ENCODE results near the gene GABRP. TPM values are rescaled to one million over a fixed set of nuclear protein-coding genes. Genes with fewer than 3 reads are reported as not detected.
A peak's percentile ranks its signal among the peaks of the same experiment; 100 is the strongest.
"Not testable (repeated sequence)": the region's sequence is repeated elsewhere in the genome, so short reads cannot be mapped to it uniquely, and the experiment has no call there.

GABRP gene
- total and polyA plus RNA-seq, 5 donors = 0.11 TPM; not detected in 4

- WGBS = 72% methylated on average over 7 of the region's 7 CpGs
- Histone ChIP-seq H3K4me1 (ENCODE audit: control insufficient read depth, insufficient read depth, low read length) (peaks cover 9% of the 10 kb centered on the region), H3K9me3 (ENCODE audit: control insufficient read depth, low read length) (no peaks in the 10 kb centered on the region), H3K27ac (ENCODE audit: low read length) (peak overlapping the region; percentile 91), H3K27me3 (ENCODE audit: control insufficient read depth, insufficient read depth) (no peaks in the 10 kb centered on the region), H3K4me3 (ENCODE audit: low read length) (no peak overlapping the region)
- intact Hi-C loops (cut with DNase I) = no loop called here
- ATAC-seq = peak; percentile 72 to 91
- DNase-seq = peak in 2 of 3 donors; percentile 74 to 77
Measured at GRCh38 chr5:170755679-170756456, 27.7 kb upstream of the GABRP start.

GRCh38 chr5:170756691-170757090 is 26.8 kb upstream of the GABRP start:
- H3K4me1 ChIP-seq (ENCODE audit: control insufficient read depth, insufficient read depth, low read length) = peaks cover 9% of the 10 kb centered on the region
- H3K9me3 ChIP-seq (ENCODE audit: control insufficient read depth, low read length) = no peaks in the 10 kb centered on the region
- no peak overlapping the region for H3K4me3 ChIP-seq (ENCODE audit: low read length)
- DNase-seq (no peak), ATAC-seq (peak in 1 of 2 donors; percentile 8)
- H3K27me3 ChIP-seq (ENCODE audit: control insufficient read depth, insufficient read depth) = no peaks in the 10 kb centered on the region
- 72% methylated on average over 8 of the region's 8 CpGs for WGBS
- intact Hi-C loops (cut with DNase I) = no loop called here
- peak overlapping the region; percentile 91 for H3K27ac ChIP-seq (ENCODE audit: low read length)

- Histone ChIP-seq H3K9me3 (ENCODE audit: control insufficient read depth, low read length) (no peaks in the 10 kb centered on the region), H3K4me1 (ENCODE audit: control insufficient read depth, insufficient read depth, low read length) (peaks cover 9% of the 10 kb centered on the region), H3K4me3 (ENCODE audit: low read length) (no peak overlapping the region), H3K27ac (ENCODE audit: low read length) (peak overlapping the region; percentile 31), H3K27me3 (ENCODE audit: control insufficient read depth, insufficient read depth) (no peaks in the 10 kb centered on the region)
- WGBS = 15% methylated on average over 4 of the region's 4 CpGs
- DNase-seq (no peak), ATAC-seq (peak; percentile 63 to 81)
- intact Hi-C loops (cut with DNase I) = no loop called here
Measured at GRCh38 chr5:170757182-170757601, 26.3 kb upstream of the GABRP start.

GRCh38 chr5:170757669-170758068 is 25.9 kb upstream of the GABRP start:
- Histone ChIP-seq H3K4me1 (ENCODE audit: control insufficient read depth, insufficient read depth, low read length) (peaks cover 9% of the 10 kb centered on the region), H3K9me3 (ENCODE audit: control insufficient read depth, low read length) (no peaks in the 10 kb centered on the region), H3K4me3 (ENCODE audit: low read length) (no peak overlapping the region), H3K27me3 (ENCODE audit: control insufficient read depth, insufficient read depth) (no peaks in the 10 kb centered on the region), H3K27ac (ENCODE audit: low read length) (peak overlapping the region; percentile 91)
- intact Hi-C loops (cut with DNase I) = no loop called here
- DNase-seq (no peak), ATAC-seq (no peak)
- 73% methylated on average over 2 of the region's 2 CpGs for WGBS

DNA sequence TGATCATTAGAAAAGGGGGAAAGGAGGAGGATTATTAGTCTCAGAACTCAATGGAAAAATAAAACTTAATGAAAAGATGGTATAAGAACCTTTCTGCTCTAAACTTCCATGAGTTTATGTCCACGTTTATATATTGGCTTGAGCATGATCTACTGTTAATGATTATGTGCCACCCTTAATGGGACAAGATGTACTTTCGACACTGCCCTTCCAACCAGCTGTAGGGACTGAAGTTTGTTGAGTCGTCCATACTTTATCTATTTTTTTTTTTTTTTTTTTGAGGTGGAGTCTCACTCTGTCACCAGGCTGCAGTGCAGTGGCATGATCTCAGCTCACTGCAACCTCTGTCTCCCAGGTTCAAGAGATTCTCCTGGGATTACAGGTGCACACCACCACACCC is 25.0 kb upstream of the GABRP start:
- no peaks in the 10 kb centered on the region for H3K27me3 ChIP-seq (ENCODE audit: control insufficient read depth, insufficient read depth)
- 79% methylated on average over 3 of the region's 3 CpGs for WGBS
- intact Hi-C loops (cut with DNase I) = no loop called here
- peak overlapping the region; percentile 91 for H3K27ac ChIP-seq (ENCODE audit: low read length)
- H3K9me3 ChIP-seq (ENCODE audit: control insufficient read depth, low read length) = no peaks in the 10 kb centered on the region
- H3K4me3 ChIP-seq (ENCODE audit: low read length) = no peak overlapping the region
- peaks cover 9% of the 10 kb centered on the region for H3K4me1 ChIP-seq (ENCODE audit: control insufficient read depth, insufficient read depth, low read length)
- DNase-seq (no peak), ATAC-seq (no peak)

DNA sequence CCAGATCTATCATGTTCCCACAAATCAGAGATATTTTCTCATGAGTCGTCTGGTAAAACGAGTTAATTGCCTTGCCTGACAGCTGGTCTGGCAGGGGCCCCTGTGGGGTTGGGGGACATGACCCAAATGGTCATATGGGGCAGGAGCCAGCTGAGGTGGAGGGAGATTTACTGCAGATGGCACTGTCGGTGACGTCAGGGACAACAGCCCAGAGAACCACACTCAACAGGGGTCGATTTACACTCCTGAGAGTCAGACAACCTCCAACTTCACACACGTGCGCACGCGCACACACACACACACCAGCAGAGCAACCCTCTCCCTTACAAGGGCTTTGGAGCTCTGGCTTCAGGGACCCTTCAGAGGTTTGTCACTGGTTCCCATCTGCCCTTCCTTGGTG is 23.4 kb upstream of the GABRP start:
- ATAC-seq (no peak), DNase-seq (no peak)
- intact Hi-C loops (cut with DNase I) = no loop called here
- 76% methylated on average over 9 of the region's 9 CpGs for WGBS
- no peaks in the 10 kb centered on the region for H3K27me3 ChIP-seq (ENCODE audit: control insufficient read depth, insufficient read depth)
- H3K9me3 ChIP-seq (ENCODE audit: control insufficient read depth, low read length) = no peaks in the 10 kb centered on the region
- H3K27ac ChIP-seq (ENCODE audit: low read length) = no peak overlapping the region
- H3K4me1 ChIP-seq (ENCODE audit: control insufficient read depth, insufficient read depth, low read length) = peaks cover 9% of the 10 kb centered on the region
- H3K4me3 ChIP-seq (ENCODE audit: low read length) = no peak overlapping the region

GRCh38 chr5:170761048-170761707 is 22.3 kb upstream of the GABRP start:
- WGBS = 88% methylated on average over 7 of the region's 7 CpGs
- DNase-seq (no peak), ATAC-seq (no peak)
- no peak overlapping the region for H3K27ac ChIP-seq (ENCODE audit: low read length)
- H3K4me3 ChIP-seq (ENCODE audit: low read length) = no peak overlapping the region
- H3K27me3 ChIP-seq (ENCODE audit: control insufficient read depth, insufficient read depth) = no peaks in the 10 kb centered on the region
- intact Hi-C loops (cut with DNase I) = no loop called here
- no peaks in the 10 kb centered on the region for H3K9me3 ChIP-seq (ENCODE audit: control insufficient read depth, low read length)
- peaks cover 7% of the 10 kb centered on the region for H3K4me1 ChIP-seq (ENCODE audit: control insufficient read depth, insufficient read depth, low read length)

GRCh38 chr5:170761708-170762066 is 21.8 kb upstream of the GABRP start:
- WGBS = 91% methylated on average over 6 of the region's 6 CpGs
- H3K9me3 ChIP-seq (ENCODE audit: control insufficient read depth, low read length) = no peaks in the 10 kb centered on the region
- H3K27me3 ChIP-seq (ENCODE audit: control insufficient read depth, insufficient read depth) = no peaks in the 10 kb centered on the region
- intact Hi-C loops (cut with DNase I) = no loop called here
- H3K4me3 ChIP-seq (ENCODE audit: low read length) = no peak overlapping the region
- no peak for DNase-seq
- no peak for ATAC-seq
- H3K4me1 ChIP-seq (ENCODE audit: control insufficient read depth, insufficient read depth, low read length) = peaks cover 5% of the 10 kb centered on the region
- H3K27ac ChIP-seq (ENCODE audit: low read length) = no peak overlapping the region

DNA sequence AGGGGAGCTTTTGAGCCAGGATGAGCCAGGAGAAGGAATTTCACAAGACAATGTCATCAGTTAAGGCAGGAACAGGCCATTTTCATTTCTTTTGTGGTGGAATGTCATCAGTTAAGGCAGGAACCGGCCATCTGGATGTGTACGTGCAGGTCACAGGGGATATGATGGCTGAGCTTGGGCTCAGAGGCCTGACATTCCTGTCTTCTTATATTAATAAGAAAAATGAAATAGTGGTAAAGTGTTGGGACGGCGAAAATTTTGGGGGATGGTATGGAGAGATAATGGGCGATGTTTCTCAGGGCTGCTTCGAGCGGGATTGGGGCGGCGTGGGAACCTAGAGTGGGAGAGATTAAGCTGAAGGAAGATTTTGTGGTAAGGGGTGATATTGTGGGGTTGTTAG is 21.2 kb upstream of the GABRP start:
- DNase-seq; H3K4me1 ChIP-seq (ENCODE audit: control insufficient read depth, insufficient read depth, low read length); H3K27me3 ChIP-seq (ENCODE audit: control insufficient read depth, insufficient read depth); H3K27ac ChIP-seq (ENCODE audit: low read length); ATAC-seq; H3K4me3 ChIP-seq (ENCODE audit: low read length); intact Hi-C loops (cut with DNase I); H3K9me3 ChIP-seq (ENCODE audit: control insufficient read depth, low read length): not testable (repeated sequence)
- WGBS = 96% methylated on average over 9 of the region's 9 CpGs

DNA sequence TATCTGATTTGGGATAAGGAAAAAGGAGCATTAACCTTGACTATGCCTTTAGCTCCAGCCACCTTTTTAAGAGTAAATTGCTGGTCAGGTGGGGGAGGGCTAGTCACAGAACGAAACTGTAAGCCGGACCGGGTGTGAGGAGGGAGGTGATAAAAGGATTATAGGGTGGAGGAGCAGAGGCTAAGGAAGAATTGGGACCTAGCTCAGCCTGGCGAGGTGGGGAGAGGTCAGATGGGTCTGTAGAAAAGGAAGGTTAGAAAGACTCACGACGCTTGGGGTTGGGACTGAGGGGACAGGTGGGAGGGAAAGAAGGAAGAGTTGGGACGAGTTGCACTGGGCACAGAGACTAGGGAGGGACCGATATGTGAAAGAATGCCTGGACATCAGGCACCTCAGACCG is 17.7 kb upstream of the GABRP start:
- H3K4me1 ChIP-seq (ENCODE audit: control insufficient read depth, insufficient read depth, low read length); intact Hi-C loops (cut with DNase I); ATAC-seq; H3K9me3 ChIP-seq (ENCODE audit: control insufficient read depth, low read length); DNase-seq; H3K27ac ChIP-seq (ENCODE audit: low read length); H3K4me3 ChIP-seq (ENCODE audit: low read length); H3K27me3 ChIP-seq (ENCODE audit: control insufficient read depth, insufficient read depth): not testable (repeated sequence)
- WGBS = 75% methylated on average over 9 of the region's 9 CpGs

- Histone ChIP-seq H3K4me3 (ENCODE audit: low read length) (no peak overlapping the region), H3K4me1 (ENCODE audit: control insufficient read depth, insufficient read depth, low read length) (no peaks in the 10 kb centered on the region), H3K9me3 (ENCODE audit: control insufficient read depth, low read length) (no peaks in the 10 kb centered on the region), H3K27me3 (ENCODE audit: control insufficient read depth, insufficient read depth) (no peaks in the 10 kb centered on the region), H3K27ac (ENCODE audit: low read length) (no peak overlapping the region)
- DNase-seq (no peak), ATAC-seq (no peak)
- intact Hi-C loops (cut with DNase I) = no loop called here
- WGBS = 34% methylated on average over 6 of the region's 6 CpGs
Measured at GRCh38 chr5:170769246-170769645, 14.3 kb upstream of the GABRP start.

Measured in right cardiac atrium (tissue), 5 donors.